Raji (cell line): Measurements from ENCODE around the gene PRPF8.

Experiments
- POLR2A ChIP-seq: IDR thresholded peaks from 2 replicates; pipeline ENCODE4 v1.6.1; 2011; ENCODE audit warnings: low read depth, low read length, control low read depth; ENCODE audit not compliant: insufficient read depth

The PRPF8 gene

DNA sequence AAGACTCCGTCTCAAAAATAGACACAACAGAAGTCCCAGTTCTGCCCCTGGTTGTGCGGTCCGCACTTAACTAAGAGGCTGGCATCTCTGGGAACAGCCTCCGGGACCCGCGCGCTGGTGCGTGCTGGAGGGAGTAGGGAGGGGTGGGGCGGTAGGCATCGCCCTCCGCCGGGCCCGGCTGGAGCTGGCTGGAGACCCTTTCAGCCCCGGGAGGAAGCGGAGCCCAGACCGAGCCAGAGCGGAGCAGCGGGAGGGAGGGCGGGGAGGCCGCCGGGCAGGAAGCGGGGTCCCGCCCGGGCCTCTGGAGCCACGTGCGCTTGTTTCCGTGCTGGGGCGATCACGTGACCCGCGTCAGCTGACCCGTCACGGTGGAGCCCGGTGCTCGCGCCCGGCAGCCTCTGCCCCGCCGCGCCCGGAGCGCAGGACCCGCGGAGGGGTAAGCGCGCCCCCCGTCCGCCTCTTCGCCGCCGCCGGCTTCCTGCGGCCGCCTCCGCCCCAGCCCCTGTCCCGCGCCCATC is 39.7 kb upstream of the PRPF8 start, which contains the start of gene WDR81:
Gene WDR81, plus strand, starts transcription at position 354 of the 518 bp plus-strand sequence. CDS start 256 bp downstream, outside the sequence.
- TF ChIP-seq POLR2A = peak; percentile 61

DNA sequence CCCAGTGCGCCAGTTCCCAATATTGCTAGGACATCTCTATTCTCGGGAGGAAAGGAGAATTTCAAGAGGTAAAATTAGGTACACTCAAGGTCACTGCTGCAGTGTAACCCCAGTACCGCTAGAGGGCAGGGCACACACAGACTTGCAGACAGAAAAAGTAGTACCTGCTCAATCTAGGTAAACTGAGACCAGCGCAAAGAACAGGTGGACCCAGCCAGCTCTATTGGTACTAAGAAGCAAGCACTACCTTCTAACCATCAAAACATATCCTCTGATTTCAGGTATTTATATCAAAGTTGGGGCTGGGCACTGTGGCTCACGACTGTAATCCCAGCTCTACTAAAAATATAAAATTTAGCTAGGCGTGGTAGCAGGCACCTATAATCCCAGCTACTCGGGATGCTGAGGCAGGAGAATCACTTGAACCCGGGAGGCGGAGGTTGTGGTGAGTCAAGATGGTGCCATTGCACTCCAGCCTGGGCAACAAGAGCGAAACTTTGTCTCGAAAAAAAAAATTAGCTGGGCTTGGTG is 36.3 kb upstream of the PRPF8 start:
- no peak for TF ChIP-seq POLR2A

DNA sequence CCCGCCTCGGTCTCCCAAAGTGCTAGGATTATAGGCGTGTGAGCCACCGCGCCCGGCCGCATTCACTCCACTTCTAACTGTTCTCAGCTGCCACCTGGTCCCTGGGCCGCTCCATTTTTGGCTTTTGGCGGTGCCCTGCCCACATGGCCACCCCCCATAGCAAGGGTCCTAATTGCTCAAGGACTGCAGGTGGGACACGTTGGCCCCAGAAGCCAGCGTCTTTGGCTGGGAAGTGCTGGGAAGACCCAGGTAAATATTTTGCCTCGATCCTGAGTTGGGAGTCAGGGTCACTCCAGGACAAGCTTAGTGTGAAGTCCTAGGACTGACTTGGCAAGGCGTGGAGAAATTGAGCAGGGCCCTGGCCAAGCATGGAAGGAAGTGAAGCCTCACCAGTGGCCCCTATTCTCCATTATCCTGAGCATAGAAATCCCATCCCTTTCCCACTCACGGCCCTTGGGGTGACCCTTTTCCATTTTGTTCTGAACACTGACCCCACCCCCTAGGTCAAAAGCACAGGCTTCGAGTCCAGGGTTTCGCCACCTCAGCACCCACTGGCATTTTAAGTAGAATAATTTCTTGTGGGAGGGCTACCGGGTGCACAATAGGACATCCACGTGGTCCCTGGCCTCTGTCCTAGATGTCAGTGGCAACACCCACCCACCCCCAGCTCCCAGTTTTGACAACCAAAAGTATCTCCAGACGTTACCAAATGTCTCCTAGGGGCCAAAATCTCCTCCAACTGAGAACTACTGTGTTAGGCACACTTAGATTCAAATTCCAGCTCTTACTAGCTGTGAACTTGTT is 33.9 kb upstream of the PRPF8 start:
- TF ChIP-seq POLR2A = no peak

DNA sequence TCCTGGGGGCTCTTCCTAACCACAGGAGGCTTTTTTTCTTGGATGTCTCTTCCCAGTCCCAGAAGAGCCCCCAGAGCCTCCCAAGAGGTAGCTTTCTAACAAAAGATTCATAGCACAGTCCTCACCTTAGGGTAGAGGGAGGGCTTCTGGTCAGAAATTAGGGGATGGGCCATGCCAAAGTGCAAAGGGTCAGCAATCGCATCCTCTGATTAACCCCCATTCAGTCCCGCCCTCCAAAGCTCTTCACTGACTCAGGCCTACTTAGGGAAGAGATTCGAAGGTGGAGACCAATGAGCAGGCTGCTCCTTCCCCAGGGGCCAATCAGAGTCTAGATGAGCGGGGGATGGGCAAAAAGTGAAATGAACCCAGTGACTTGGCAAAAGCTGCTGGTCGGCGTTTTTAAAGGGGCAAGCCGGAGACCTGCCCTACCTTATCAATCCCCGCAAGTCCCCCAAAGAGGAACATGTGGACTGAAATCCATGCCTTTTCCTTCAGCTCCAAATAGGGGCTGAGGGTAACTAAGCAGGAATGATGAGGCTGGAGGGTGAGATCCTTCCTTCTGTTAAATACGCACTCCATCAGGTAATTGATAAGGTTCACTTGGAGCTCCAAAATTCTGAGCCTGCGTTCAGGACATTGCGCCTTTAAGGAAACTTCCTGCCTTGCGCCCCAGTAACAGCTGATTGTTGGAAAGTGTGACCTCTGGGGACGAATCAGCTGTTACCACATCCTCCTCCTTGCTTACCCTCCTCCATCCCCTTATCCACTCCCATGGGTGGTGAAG is 32.4 kb upstream of the PRPF8 start:
- TF ChIP-seq POLR2A = peak; percentile 65

DNA sequence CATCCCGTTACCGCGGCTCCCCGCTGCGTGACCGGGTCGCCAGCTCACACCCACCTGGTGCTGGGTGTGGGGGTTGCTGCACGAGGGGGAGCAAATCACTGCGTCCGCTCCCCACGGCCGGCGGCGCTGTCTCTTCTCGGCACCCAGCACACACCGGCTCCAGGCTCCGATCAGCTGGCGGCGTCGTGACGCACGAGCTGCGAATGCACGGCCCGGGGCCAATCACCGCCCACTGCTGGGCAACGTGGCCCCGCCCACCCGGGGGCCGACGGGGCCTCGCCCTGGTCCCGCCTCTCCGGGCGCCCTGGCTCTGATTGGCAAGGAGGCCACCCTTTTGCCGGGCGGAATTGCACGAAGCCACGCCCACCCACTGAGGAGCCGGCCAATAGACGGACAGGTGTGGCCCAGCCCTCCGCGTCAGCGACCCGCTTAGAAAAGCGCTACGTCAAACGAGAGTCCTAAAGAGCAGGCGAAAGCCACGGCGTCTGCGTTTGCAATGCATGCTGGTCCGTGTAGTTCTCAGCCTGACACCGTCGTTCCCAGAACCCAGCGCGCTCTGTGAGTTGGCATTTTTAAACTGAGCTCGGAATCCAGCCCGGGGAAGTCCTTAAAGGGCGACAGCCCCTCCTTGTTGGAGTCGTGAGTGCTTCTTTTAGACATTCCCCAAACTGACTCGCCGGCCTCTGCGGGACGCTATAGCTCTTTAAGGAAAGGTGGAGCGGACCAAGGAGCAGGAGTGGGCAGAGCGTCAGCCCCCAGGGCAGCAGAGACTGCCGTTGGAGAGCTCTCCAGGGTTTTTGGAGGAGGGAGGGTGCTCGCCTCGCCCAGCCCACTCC is 31.6 kb upstream of the PRPF8 start:
- TF ChIP-seq POLR2A = peak; percentile 60; the same call in 1 of the 2 replicates

DNA sequence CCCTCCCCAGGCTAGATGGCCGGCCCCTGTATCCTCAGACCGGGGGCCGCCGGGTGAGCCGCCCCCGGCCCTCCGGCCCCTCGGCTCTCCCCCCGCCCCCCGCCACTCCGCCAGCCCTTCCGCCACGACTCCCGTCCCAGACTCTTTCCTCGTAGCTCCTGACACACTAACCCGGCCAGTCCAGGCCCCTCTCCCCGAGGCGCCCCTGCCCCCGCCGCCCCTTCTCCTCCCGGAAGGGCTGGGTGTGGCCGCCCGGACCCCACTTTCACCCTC is 31.1 kb upstream of the PRPF8 start:
- TF ChIP-seq POLR2A = no peak

DNA sequence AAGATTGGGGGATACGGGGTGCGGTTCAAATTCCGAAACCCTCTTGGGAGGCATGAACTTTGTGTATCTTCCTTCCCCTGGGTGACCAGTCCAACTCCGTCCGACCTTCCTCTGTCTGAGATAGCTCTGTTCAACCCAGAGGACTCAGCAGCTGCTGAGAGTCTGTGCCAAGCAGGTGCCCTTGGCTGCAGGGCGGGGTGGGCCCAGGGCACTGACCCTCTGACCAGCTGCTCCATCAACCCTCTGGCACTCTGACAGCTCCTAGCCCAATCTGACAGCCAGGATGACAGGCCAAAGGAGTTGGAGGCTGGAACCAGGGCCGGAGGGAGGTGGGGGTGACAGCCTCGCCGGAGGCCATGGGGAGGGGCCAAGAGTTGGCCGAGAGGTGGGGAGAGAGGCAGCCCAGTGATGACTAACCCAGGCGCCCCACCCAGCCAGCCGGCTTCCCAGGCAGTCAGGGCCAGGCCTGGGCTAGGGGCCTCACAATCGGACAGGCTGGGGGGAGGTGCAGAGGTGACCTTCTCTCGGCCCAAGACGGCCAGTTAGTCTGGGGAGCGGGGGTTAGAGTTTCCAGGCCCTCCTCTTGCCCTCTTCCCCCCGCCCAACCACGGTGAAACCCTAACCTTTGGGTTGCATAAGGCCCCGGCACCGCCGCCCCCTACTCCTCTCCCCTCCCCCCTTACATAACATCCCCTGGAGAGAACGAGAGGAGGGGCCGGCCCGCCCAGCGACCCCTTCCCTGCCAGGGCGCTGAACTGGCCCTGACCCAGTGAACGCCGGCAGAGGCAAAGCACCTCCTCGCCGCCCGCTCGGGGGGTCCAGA is 30.5 kb upstream of the PRPF8 start:
- no peak for TF ChIP-seq POLR2A

DNA sequence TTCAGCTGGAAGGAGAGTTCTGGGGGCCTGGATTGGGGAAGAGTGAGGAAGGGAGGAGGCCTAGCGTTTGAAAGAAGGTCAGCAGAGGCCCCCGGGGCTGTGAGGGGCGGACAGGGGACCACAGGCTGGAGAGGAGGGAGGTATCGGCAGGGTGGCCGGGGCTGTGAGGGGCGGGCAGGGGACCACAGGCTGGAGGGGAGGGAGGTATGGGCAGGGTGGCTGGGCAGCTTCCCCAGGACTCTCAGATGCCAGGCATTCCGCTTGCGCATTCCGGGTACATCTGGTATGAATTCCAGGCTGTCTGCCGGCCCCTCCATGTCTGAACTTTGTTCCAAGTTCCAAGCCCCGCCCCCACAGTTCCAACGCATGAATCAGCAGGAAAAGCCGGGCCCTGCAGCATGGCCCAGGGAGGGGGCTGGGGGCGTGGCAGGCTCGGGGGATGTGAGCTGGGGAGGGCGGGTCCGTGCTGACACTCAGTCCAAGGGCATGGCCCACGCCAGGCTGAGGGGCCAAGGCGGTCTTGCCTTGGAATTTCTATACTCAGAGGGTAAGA is 29.8 kb upstream of the PRPF8 start:
- TF ChIP-seq POLR2A = no peak

DNA sequence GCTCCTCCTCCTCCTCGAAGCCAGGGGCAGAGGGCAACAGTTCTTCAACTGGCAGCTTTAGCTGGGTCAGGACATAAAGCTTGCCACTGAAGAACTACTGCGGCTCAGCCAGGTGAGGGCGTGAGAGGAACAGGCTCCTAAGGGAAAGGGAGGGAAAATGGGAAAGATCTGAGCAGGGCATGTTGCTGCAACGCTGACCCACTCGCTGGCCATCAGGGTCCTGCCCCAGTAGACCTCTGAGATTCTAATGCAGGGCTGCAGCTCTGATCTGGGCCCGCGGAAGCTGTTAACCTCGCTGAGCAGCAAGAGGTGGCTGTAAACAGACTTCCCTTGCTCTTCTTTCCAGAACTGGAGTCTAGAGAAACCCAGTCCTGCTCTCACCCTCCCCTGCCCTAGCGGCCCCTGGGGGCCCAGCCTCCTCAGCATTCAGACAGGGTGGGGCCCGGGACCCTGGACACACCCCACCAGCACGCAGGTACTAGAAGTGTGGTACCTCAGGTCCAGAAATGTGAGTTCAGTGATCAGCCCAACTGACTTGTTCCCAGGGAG is 29.3 kb upstream of the PRPF8 start:
- no peak for TF ChIP-seq POLR2A

DNA sequence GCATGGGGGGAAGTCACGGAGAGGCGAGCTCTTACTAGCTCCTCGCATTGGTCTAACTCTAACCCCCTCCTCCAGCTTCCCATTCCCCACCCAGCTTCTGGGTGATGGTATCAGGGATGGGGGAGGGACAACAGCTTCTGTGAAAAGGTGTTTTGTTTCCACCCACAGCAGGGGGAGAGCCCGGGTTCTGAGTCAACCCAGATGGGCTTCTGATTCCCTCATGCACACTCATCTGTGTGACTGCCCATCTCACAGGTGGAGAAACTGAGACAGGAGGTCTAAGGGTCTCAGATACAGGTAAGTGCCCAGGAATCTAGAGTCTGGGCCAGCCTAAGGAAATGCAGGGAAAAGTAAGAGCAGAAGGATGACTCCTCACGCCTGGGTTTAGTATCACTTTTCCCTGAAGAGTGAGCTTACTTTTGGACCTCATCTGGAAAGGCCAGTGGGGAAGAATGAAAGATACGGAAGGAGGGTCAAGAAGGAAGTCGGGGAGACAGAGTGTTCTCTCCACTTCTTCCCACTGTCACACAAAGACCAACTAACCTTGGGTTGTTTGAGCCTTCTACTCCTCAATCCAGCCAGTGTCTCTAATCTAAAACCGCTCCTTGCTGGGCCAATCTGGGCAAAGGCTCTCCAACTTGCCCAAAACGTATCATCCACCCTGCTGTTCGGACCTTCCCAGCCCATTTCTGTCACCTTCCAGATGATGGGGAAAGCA is 28.7 kb upstream of the PRPF8 start:
- TF ChIP-seq POLR2A = no peak

DNA sequence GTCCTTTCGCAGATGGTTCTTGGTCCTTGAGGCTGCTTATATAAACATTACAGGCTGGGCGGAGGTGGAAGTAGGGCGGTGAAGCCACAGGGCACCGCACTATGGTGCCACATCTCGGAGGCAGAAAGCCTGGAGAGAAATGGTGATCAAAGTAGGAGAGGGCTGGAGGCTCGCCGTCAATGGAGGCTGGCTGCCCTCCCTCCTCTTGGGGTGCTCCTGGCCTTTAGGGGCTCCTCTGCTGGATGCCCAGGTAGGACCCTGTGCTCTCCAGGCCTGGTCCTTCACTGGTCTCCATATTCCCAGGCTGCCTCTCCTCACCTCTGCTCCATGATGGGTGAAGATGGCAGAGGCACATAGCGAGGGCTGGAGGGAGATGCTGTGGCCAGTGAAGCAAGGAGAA is 27.6 kb upstream of the PRPF8 start:
- TF ChIP-seq POLR2A = no peak

DNA sequence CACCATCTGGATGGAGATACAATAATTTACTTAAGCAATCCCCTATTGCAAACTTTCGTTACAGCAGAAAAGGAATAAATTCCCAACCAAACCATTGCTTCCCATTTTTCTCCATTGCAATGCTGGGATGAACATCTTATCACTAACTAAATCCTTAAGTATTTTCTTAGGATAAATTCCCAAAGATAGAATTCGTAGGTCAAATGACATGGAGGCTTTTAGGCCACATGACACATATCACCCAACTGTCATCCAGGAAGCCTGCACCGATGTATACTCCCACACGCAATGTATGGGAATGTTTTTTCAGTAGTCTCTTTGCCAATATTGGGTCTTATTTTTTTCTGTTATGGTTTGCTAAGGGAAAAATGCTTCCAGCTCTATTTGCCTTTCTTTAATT is 27.1 kb upstream of the PRPF8 start:
- no peak for TF ChIP-seq POLR2A
